Fibroblast of skin of left biceps (primary cell): ENCODE results near the gene CNPY3.
A peak's percentile ranks its signal among the peaks of the same experiment; 100 is the strongest.
"Not testable (repeated sequence)": the region's sequence is repeated elsewhere in the genome, so short reads cannot be mapped to it uniquely, and the experiment has no call there.

Source experiments
- DNase-seq, 2 experiments: peaks; one replicate each; pipeline ENCODE4 v3.0.0-alpha.2; 2013; ENCODE audit warnings: low read depth in 2 of 2

CNPY3 gene

DNA sequence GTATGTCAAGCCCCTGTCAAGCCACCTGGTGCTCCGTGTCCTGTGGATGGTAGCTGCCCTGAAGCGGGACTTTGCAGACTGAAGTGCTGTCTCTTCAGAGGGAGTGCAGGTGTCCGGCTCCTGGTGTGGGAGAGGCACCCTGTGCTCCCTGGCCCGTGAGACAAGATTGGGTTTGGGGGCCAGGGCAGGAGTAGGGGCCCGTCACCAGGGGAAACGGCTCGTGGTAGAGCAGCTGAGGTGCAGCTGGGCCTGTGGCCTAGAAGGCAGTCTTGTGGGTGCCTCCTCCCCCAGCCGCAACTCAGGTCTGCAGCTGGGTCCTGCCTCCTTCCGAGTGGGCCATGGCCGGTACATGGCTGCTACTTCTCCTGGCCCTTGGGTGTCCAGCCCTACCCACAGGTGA lies 13.5 kb upstream of the CNPY3 start, which contains the start of gene PTCRA:
Gene PTCRA (plus strand): TSS at position 322 of the 400 bp plus-strand sequence. CDS start 17 bp downstream, at position 339.
- DNase-seq: no peak

DNA sequence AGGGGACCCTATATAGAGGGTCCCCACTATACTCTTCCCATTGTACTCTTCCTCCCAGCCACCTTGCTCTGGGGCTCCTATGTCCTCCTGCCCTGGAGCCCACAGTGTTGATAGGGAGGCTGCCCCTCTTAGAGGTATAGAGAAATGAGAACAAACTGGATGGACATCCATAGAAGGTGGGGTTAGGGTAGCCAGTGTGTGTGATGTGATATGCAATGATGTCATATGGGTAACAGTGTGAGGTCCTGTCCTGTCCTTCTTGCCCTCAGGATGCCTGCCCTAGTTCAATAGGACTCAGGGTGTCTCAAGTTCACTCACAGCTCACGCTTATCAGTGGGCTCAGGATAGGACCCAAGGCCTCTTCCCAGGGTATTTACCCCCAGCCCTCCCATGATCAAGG lies 13.0 kb upstream of the CNPY3 start:
- no peak for DNase-seq

DNA sequence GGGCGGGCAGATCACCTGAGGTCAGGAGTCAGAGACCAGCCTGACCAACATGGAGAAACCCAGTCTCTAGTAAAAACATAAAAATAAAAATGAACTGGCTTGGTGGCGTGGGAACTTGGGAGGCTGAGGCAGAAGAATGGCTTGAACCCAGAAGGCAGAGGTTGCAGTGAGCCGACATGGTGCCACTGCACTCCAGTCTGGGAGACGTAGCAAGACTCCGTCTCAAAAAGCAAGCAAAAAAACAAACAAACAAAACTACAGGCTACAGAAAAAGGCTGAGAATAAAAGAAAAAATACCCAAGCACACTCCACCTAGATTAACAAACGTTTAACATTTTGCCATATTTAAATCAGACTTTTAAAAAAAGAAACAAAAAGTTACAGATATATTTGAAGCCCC lies 7.5 kb upstream of the CNPY3 start:
- no peak for DNase-seq

DNA sequence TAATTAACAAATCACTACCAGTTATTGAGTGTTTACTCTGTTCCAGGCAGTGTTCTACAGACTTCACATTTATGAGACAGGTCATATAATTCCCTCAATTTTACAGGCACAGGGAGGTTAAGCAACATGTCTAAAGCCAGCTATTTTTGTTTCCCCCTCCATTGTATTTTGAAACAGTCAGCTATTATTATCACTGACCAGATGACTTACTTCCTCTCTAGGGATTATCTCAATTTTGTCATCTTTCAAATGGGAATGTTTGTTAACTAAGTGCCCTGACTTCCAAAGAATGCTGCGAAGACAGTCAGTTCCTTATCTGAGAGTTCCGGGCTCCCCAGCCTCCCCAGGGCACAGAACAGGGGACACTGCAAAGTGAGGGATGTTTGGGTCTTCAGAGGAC lies 5.6 kb upstream of the CNPY3 start:
- no peak for DNase-seq

DNA sequence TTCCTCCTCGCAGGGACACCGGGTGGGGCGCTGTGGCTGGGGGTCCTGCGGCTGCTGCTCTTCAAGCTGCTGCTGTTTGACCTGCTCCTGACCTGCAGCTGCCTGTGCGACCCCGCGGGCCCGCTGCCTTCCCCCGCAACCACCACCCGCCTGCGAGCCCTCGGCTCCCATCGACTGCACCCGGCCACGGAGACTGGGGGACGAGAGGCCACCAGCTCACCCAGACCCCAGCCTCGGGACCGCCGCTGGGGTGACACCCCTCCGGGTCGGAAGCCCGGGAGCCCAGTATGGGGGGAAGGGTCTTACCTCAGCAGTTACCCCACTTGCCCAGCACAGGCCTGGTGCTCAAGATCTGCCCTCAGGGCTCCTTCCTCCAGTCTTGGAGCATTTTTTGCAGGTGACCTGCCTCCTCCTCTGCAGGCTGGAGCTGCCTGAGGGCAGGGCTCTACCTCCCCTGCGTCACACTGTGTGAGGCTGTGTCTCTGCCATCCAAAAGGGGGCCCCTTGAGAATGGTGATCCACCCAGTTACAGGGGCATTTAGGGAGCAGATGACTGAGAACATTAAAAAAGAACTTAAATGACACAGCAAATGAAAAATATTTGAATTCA lies 3.9 kb upstream of the CNPY3 start:
- DNase-seq: no peak

DNA sequence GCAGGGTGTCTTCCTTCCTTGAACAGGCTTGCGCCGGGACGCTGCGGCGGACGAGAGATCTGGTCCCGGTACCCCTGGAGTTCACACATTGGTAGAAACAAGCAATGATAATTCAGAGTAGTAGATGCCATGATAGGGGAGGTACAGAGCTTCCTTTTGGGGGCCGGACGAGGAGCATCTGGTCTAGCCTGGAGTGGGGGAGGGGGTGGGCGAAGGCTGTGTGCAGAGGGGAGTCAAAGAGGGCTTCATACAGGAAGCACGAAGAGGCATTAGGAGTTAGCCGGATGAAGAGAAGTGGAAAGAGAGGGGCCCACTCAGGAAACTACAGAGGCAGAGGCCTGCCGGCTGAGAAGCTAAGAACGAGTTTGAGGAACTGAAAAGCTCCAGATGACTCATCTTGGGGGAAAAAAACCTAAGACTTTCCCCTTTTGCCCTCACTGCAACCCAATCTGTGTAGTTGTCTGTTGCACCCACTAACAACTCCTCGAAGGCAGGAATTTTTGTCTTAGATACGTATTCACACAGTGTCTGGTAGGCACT lies 611 bp downstream of the CNPY3 start:
- peak; percentile 17 to 18 for DNase-seq

DNA sequence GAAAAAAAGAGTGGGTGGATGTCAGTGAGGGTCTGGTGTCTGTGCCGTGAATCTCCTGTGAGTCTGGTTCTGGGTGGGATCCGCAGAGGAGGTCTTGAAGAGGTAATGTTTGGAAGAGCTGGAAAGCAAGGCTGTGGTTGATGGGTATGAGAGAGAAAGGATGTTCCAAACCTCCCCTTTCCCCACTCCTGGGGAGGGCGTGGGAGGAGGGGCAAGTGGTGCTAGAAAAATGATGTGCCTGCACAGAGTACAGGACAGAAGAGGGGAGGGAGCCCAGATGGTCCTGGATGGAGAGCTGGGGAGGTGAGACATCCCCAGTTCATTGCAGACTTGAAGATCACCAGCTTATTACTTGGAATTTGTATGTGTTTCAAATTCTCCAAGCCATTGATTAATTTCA lies 3.1 kb downstream of the CNPY3 start:
- DNase-seq: no peak

DNA sequence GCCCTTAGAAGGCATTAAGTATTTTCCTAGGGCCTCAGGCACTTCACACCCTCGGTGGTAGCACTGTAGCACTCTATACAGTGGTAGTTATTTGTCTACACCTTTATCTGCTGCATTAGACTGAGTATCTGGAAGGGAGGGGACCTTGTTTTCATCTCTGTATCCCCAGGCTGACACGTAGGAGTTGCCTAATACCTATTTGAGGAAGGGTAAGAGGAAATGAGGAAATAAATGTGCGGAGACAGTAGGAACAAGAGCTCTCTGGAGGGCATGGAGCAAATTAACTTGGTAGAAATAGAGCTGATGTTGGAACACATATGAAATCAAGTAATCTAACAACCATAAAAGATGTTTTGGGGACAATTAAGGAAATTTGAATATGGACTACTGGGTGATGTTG lies 3.9 kb downstream of the CNPY3 start:
- DNase-seq: no peak

DNA sequence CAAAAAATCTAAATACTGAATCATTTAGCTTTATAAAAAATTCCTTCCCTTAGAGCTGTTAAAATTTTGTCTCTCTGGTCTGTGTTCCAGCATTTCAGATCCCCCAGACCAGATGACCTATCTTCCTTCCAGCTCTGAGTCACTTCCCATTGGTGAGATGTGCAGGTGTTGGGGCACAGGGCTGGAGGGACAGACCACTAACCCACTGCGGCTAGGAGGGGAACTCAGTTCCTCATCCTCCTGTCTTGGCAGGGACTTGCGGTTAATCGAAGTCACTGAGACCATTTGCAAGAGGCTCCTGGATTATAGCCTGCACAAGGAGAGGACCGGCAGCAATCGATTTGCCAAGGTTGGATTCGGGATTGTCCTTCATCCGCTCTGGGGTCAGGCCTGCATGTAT lies 6.0 kb downstream of the CNPY3 start:
- DNase-seq: no peak

DNA sequence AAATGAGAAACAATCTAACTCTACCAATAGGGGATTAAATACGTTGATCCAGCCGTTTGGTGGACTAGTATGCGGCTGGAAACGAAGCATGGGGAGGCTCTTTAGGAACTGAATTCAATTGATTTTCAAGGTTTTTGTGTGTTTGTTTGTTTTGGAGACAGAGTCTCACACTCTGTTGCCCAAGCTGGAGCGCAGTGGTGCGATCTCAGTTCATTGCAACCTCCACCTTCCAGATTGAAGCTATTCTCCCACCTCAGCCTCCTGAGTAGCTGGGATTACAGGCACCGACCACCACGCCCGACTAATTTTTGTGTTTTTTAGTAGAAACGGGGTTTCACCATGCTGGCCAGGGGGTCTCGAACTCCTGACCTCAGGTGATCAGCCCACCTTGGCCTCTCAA lies 7.1 kb downstream of the CNPY3 start:
- no peak for DNase-seq

DNA sequence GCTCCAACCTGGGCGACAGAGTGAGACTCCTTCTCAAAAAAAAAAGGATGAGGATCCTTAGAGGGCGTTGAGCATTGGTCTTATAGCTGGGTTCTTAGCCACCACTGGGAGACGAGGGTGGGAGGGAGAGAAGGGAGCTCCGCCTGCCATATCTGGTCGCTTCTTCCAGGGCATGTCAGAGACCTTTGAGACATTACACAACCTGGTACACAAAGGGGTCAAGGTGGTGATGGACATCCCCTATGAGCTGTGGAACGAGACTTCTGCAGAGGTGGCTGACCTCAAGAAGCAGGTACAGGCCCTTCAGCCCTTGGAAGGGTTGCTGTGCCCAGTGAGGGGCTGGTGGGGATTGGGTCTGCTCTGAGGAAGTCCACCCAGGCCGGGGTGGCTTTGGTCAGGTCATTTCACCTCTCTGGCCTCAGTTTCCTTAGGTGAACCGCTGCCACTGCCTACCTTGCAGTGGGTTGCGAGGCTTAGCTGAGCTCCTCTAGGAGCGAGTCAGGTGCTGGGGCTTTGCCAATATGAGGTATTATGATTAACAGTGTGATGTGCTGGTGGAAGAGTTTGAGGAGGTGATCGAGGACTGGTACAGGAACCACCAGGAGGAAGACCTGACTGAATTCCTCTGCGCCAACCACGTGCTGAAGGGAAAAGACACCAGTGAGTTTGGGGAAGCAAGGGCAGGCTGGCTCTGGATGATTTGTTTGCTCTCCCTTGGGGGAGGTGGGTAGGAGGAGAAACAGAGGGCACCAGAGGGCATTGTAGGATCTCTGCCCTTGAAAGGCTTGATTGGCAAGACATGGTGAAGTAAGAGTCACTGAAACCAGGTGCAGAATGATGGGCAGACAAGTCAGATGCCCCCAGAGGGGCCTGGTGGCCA lies 8.5 kb downstream of the CNPY3 start:
- no peak for DNase-seq

DNA sequence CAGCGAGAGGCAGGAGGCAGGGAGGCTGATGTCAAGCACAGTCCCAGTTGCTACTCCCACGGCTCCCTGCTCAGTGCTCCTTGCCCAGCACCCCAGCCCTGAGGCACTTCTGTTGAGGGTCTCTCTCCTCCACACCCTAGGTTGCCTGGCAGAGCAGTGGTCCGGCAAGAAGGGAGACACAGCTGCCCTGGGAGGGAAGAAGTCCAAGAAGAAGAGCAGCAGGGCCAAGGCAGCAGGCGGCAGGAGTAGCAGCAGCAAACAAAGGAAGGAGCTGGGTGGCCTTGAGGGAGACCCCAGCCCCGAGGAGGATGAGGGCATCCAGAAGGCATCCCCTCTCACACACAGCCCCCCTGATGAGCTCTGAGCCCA lies 9.1 kb downstream of the CNPY3 start:
- no peak for DNase-seq

DNA sequence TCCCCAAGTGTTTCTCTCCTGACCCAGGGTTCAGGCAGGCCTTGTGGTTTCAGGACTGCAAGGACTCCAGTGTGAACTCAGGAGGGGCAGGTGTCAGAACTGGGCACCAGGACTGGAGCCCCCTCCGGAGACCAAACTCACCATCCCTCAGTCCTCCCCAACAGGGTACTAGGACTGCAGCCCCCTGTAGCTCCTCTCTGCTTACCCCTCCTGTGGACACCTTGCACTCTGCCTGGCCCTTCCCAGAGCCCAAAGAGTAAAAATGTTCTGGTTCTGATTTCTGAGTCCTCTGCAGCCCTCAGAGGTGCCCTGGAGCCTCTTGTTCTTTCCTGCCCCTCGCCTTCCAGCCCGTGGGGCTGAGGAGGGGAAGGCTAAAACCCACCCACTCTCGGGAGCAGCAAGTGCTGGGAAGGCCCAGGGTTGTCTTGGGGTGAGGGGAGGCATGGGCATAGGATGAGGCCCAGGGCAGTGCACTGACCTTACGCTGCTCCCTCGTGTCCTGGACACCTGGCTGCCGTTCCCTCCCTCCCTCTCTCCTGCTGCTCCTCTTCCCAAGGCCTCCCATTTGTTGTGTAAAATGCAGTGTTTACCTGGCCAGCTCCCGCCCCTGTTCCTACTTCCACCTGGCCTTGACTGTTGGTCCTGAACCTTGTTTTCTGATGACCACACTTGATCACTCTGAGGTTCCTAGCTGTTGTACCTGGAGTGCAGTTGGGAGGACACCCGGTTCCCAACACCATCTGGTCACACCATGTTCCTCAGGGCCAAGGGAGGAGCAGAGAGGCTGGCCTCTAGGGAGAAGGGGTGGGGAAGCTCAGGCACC lies 9.9 kb downstream of the CNPY3 start:
- no peak for DNase-seq

DNA sequence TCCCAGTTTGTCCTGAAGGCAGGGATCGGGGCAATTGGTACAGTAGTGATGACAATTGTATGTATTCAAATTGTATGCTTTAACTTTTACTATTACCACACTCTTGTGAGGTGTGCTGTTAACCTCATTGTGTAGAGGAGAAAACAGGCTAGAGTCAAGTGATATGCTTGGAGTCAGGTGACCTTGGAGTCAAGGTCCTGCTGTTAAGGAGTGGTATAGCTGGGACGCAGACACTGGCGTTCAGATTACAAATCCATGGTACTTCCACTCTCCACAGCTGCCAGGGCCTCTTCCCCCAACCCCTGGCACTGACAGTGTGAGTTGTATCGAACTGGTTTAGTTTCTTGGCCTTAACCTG lies 10.5 kb downstream of the CNPY3 start:
- DNase-seq: no peak

DNA sequence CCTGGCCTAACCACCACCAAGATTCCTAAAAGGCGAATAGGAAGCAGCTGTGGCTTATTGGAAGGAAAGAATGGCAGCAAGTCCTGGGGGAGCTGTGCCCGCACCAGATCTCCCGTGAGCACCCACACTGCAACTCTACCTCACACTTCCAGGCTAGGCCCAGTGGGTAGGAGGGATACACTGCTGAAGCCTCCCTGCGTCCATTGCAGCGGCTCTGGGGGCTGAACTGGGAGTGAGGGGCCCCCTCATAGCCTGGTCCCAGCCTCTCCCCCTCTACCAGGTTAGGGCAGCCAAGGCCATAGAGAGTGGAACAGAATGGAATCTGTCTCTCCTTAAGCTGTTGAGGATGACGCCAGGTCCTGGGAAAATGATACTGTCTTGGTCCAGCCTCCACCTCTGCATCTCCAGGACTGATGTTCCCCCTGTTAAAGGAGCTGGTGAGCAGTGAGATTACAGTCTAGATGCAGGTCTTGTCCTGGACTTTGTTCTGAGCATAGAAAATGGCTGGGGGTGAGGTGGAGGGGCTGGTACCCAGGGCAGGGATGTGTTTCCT lies 11.3 kb downstream of the CNPY3 start:
- DNase-seq: no peak

DNA sequence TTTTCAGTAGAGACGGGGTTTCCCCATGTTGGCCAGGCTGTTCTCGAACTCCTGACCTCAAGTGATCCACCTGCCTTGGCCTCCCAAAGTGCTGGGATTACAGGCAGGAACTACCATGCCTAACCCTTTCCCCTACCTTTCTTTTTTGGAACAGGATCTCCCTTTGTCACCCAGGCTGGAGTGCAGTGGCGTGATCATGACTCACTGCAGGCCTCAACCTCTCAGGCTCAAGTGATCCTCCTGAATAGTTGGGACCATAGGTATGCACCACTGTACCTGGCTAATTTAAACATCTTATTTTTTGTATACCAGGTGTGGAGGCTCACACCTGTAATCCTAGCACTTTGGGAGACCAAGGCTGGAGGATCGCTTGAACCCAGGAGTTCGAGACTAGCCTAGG lies 12.1 kb downstream of the CNPY3 start:
- not testable (repeated sequence) for DNase-seq

DNA sequence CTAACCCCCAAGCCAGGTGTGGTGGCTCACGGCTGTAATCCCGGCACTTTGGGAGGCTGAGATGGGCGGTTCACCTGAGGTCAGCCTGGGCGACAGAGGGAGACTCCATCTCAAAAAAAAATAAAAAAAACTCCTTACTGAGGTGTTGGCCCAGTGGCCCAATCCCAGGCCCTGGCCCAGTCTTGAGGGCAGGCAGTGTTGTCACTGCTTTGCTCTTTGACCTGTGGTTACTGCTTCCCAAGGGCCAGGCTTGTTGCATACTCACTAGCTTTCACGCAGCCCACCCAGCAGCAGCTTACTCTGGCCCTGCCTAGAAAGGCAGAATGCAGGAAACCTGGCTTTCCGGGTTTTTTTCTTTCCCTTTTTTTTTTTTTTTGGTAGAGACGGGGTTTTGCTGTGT lies 13.2 kb downstream of the CNPY3 start:
- DNase-seq: no peak

DNA sequence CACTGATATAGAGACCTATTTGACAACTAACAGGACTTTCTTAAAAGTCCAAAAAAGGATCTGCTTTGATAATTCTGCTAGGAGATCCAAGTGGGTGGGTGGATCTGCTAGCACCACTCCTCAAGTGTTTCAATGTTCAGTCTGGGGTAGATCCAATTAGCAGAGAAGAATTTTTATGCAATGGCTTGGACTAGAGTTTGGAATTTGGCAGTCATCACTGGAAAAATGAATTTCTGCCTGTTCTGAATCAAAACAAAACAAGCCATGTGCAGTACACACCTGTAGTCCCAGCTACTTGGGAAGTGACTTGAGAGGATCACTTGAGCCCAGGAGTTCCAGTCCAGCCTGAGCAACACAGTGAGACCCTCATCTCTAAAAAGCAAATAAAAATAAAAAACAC lies 18.7 kb downstream of the CNPY3 start:
- DNase-seq: no peak

DNA sequence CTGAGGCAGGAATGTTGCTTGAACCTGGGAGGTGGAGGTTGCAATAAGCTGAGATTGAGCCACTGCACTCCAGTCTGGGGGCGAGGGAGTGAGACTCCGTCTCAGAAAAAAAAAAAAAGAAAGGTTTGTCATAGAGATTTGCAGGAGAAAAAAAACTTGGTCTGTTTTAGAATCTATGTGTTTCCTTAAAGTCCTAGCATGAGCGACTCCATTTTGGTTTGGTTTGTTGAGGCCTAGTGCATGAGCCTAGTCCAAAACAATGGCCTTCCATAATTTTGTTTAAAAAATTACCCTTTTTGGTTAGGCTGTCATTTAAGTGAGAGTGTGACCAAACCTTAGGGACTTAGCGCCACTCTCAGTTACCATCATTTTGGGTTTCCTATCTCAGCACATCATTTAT lies 23.1 kb downstream of the CNPY3 start:
- no peak for DNase-seq

DNA sequence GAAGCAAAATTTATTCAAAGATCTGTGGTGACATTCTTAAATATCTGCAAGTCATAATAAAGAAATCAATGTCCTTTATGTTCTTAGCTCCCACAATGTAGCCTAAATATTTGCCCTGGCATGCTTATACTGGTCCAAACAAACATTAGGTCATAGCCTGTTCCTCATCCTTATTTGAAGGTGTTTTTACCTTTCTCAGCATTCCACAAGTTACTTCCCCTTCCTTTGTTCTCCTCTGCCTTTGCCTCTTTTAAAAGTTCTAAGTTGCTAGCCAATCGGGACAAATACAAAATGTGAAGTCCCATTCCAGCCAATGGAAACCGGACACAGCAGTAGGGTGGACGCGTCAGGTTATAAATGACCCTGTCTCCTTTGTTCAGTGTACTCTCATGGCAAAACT lies 25.1 kb downstream of the CNPY3 start:
- DNase-seq: not testable (repeated sequence)

DNA sequence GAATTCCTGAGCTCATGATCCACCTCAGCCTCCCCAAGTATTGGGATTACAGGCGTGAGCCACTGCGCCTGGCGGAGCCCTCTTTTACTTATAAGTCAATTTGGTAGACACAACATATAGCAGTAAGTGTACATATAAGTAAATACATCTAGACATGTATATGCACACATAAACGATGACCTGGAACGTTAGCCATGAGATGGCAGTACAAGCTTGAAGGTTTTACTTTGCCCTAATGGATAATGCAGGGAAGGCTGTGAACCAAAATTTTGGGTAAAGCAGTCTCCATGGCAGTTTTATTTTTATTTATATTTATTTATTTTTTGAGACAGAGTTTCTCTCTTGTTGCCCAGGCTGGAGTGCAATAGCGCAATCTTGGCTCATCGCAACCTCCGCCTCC lies 28.8 kb downstream of the CNPY3 start:
- DNase-seq: no peak

DNA sequence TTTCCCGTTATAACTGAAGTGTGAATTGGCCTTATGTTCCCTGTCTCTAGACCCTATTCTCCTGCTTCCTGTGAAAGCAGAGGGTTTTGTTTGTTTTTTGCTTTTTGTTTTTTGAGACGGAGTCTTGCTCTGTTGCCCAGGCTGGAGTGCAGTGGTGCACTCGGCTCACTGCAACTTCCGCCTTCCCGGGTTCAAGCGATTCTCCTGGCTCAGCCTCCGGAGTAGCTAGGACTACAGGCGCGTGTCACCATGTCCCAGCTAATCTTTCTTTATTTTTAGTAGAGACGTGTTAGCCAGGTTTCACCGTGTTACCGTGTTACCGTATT lies 30.6 kb downstream of the CNPY3 start:
- DNase-seq: no peak
